Neutrophil (primary cell): Measurements from ENCODE around the gene TTLL12.

Experiments used
- H3K27ac ChIP-seq: fragments of 200-600 bp; sonication (generic); 2 replicates; pipeline ENCODE4 v1.5.1; 2016; ENCODE audit warnings: mild to moderate bottlenecking, moderate library complexity
- H3K27me3 ChIP-seq: fragments of 200-600 bp; sonication (generic); 2 replicates; pipeline ENCODE4 v1.6.0; 2016; ENCODE audit warnings: mild to moderate bottlenecking
- H3K36me3 ChIP-seq: fragments of 200-600 bp; sonication (generic); 2 replicates; pipeline ENCODE4 v1.5.1; 2017
- H3K4me1 ChIP-seq, 2 experiments: fragments of 200-600 bp in 1 of 2; sonication (generic) in 1 of 2; 1 replicate in 1 of 2; 2 replicates in 1 of 2; pipeline versions ENCODE4 v1.5.1 to v1.6.1; 2013 to 2016; ENCODE audit warnings: low read depth in 1 of 2, low read length in 1 of 2, mild to moderate bottlenecking in 1 of 2, moderate library complexity in 1 of 2; ENCODE audit not compliant: control insufficient read depth in 1 of 2, insufficient read depth in 1 of 2
- H3K4me3 ChIP-seq, 2 experiments: fragments of 200-600 bp in 1 of 2; sonication (generic) in 1 of 2; 1 replicate in 1 of 2; 2 replicates in 1 of 2; pipeline ENCODE4 v1.5.1; 2013 to 2016; ENCODE audit warnings: low read depth in 1 of 2, low read length in 1 of 2, mild to moderate bottlenecking in 1 of 2, moderate library complexity in 1 of 2
- H3K9me3 ChIP-seq: fragments of 200-600 bp; sonication (generic); 2 replicates; pipeline ENCODE4 v1.5.1; 2016
- CTCF ChIP-seq: fragments of 200-600 bp; sonication (generic); IDR thresholded peaks from 2 replicates; pipeline ENCODE4 v1.5.1; 2016; ENCODE audit warnings: antibody characterized with exemption

TTLL12 gene

GRCh38 chr22:43209523-43209890 is 22.6 kb upstream of the TTLL12 start:
- Histone ChIP-seq H3K27ac (no peak overlapping the region), H3K9me3 (no peaks in the 10 kb centered on the region), H3K36me3 (no peaks in the 10 kb centered on the region), H3K4me1 (no peaks in the 10 kb centered on the region), H3K27me3 (peaks cover 12% of the 10 kb centered on the region), H3K4me3 (no peak overlapping the region)
- TF ChIP-seq CTCF = no peak

- Histone ChIP-seq H3K9me3 (no peaks in the 10 kb centered on the region), H3K4me1 (no peaks in the 10 kb centered on the region), H3K4me3 (no peak overlapping the region), H3K27me3 (peaks cover 12% of the 10 kb centered on the region), H3K36me3 (no peaks in the 10 kb centered on the region), H3K27ac (no peak overlapping the region)
- TF ChIP-seq CTCF = no peak
These were observed 22.0 kb upstream of the TTLL12 start for GRCh38 chr22:43208703-43209522.

- no peak for TF ChIP-seq CTCF
- no peaks in the 10 kb centered on the region for H3K9me3 ChIP-seq
- no peaks in the 10 kb centered on the region for H3K4me1 ChIP-seq
- H3K27ac ChIP-seq = no peak overlapping the region
- no peak overlapping the region for H3K4me3 ChIP-seq
- peaks cover 12% of the 10 kb centered on the region for H3K27me3 ChIP-seq
- H3K36me3 ChIP-seq = no peaks in the 10 kb centered on the region
These were observed 21.1 kb upstream of the TTLL12 start for GRCh38 chr22:43207849-43208702.

- Histone ChIP-seq H3K9me3 (no peaks in the 10 kb centered on the region), H3K27me3 (peaks cover 12% of the 10 kb centered on the region), H3K36me3 (no peaks in the 10 kb centered on the region), H3K4me1 (no peaks in the 10 kb centered on the region), H3K27ac (no peak overlapping the region), H3K4me3 (no peak overlapping the region)
- TF ChIP-seq CTCF = no peak
These were observed 20.5 kb upstream of the TTLL12 start for GRCh38 chr22:43207386-43207785.

GRCh38 chr22:43206509-43207161 is 19.7 kb upstream of the TTLL12 start:
- Histone ChIP-seq H3K27me3 (peaks cover 12% of the 10 kb centered on the region), H3K27ac (no peak overlapping the region), H3K4me3 (no peak overlapping the region), H3K9me3 (no peaks in the 10 kb centered on the region), H3K36me3 (no peaks in the 10 kb centered on the region), H3K4me1 (no peaks in the 10 kb centered on the region)
- no peak for TF ChIP-seq CTCF
